Neutrophil (primary cell): ENCODE results near the gene GPR146.

Experiments
- H3K27ac ChIP-seq: fragments of 200-600 bp; sonication (generic); 2 replicates; pipeline ENCODE4 v1.5.1; 2016; ENCODE audit warnings: mild to moderate bottlenecking, moderate library complexity
- H3K27me3 ChIP-seq: fragments of 200-600 bp; sonication (generic); 2 replicates; pipeline ENCODE4 v1.6.0; 2016; ENCODE audit warnings: mild to moderate bottlenecking
- H3K36me3 ChIP-seq: fragments of 200-600 bp; sonication (generic); 2 replicates; pipeline ENCODE4 v1.5.1; 2017
- H3K4me1 ChIP-seq, 2 experiments: fragments of 200-600 bp in 1 of 2; sonication (generic) in 1 of 2; 1 replicate in 1 of 2; 2 replicates in 1 of 2; pipeline versions ENCODE4 v1.5.1 to v1.6.1; 2013 to 2016; ENCODE audit warnings: low read depth in 1 of 2, low read length in 1 of 2, mild to moderate bottlenecking in 1 of 2, moderate library complexity in 1 of 2; ENCODE audit not compliant: control insufficient read depth in 1 of 2, insufficient read depth in 1 of 2
- H3K4me3 ChIP-seq, 2 experiments: fragments of 200-600 bp in 1 of 2; sonication (generic) in 1 of 2; 1 replicate in 1 of 2; 2 replicates in 1 of 2; pipeline ENCODE4 v1.5.1; 2013 to 2016; ENCODE audit warnings: low read depth in 1 of 2, low read length in 1 of 2, mild to moderate bottlenecking in 1 of 2, moderate library complexity in 1 of 2
- H3K9me3 ChIP-seq: fragments of 200-600 bp; sonication (generic); 2 replicates; pipeline ENCODE4 v1.5.1; 2016
- CTCF ChIP-seq: fragments of 200-600 bp; sonication (generic); IDR thresholded peaks from 2 replicates; pipeline ENCODE4 v1.5.1; 2016; ENCODE audit warnings: antibody characterized with exemption

GPR146 gene

GRCh38 chr7:1014681-1015080 lies 29.7 kb upstream of the GPR146 start:
- Histone ChIP-seq H3K27me3 (no peaks in the 10 kb centered on the region), H3K27ac (no peak overlapping the region), H3K4me3 (no peak overlapping the region), H3K9me3 (no peaks in the 10 kb centered on the region), H3K36me3 (no peaks in the 10 kb centered on the region), H3K4me1 (no peaks in the 10 kb centered on the region)
- no peak for TF ChIP-seq CTCF

- H3K9me3 ChIP-seq, result no peaks in the 10 kb centered on the region
- no peaks in the 10 kb centered on the region for H3K36me3 ChIP-seq
- no peak for TF ChIP-seq CTCF
- no peaks in the 10 kb centered on the region for H3K4me1 ChIP-seq
- H3K27me3 ChIP-seq, result no peaks in the 10 kb centered on the region
- H3K27ac ChIP-seq, result no peak overlapping the region
- no peak overlapping the region for H3K4me3 ChIP-seq
Measured at GRCh38 chr7:1015196-1016121, 28.9 kb upstream of the GPR146 start.

GRCh38 chr7:1016577-1017531 lies 27.5 kb upstream of the GPR146 start:
- Histone ChIP-seq H3K36me3 (no peaks in the 10 kb centered on the region), H3K4me3 (no peak overlapping the region), H3K27ac (no peak overlapping the region), H3K4me1 (no peaks in the 10 kb centered on the region), H3K27me3 (no peaks in the 10 kb centered on the region), H3K9me3 (peaks cover 10% of the 10 kb centered on the region)
- no peak for TF ChIP-seq CTCF

- Histone ChIP-seq H3K4me1 (no peaks in the 10 kb centered on the region), H3K4me3 (no peak overlapping the region), H3K9me3 (peaks cover 12% of the 10 kb centered on the region), H3K27me3 (no peaks in the 10 kb centered on the region), H3K36me3 (no peaks in the 10 kb centered on the region), H3K27ac (no peak overlapping the region)
- no peak for TF ChIP-seq CTCF
Measured at GRCh38 chr7:1017586-1018333, 26.6 kb upstream of the GPR146 start.

GRCh38 chr7:1018334-1018695 lies 26.0 kb upstream of the GPR146 start:
- Histone ChIP-seq H3K36me3 (no peaks in the 10 kb centered on the region), H3K9me3 (peaks cover 12% of the 10 kb centered on the region), H3K27ac (no peak overlapping the region), H3K27me3 (no peaks in the 10 kb centered on the region), H3K4me1 (no peaks in the 10 kb centered on the region), H3K4me3 (no peak overlapping the region)
- no peak for TF ChIP-seq CTCF
